Glomerular visceral epithelial cell (primary cell): ENCODE data around the gene TCFL5.
A peak's percentile ranks its signal among the peaks of the same experiment; 100 is the strongest.

Experiments used
- DNase-seq: peaks from one replicate; pipeline ENCODE4 v3.0.0-alpha.2; 2016; ENCODE audit errors: extremely low spot score

TCFL5 gene

DNA sequence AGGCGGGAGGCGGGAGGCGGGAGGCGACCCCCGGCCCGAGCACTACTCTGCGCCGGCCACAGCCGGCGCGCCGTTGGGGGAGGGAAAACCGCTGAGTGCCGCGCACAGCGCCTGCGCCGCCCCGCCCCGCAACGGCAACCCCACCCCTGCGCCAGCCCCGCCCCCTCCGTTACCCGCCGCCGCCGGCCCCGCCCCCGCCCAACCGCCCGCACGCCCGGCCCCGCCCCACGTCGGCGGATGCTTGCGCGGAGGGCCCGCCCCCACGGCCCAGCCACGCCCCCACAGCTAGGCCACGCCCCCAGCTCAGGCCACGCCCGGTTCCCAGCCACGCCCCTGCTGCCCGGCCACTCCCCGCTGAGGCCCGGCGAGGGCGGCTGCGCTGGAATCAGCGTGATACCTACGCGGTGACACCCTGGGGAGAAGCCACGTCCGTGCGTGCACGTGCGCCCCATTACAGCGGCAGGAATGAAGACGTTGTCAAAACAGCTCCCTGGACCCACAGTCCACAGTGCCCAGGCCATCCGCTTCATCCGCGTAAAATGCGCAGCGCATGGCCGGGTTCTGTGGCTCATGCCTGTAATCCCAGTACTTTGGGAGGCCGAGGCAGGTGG is at the start of gene TCFL5:
TCFL5 (minus strand) TSS at position 97 of the 611 bp plus-strand sequence. CDS start 152 bp downstream, outside the sequence.
- peak; percentile 93 for DNase-seq

DNA sequence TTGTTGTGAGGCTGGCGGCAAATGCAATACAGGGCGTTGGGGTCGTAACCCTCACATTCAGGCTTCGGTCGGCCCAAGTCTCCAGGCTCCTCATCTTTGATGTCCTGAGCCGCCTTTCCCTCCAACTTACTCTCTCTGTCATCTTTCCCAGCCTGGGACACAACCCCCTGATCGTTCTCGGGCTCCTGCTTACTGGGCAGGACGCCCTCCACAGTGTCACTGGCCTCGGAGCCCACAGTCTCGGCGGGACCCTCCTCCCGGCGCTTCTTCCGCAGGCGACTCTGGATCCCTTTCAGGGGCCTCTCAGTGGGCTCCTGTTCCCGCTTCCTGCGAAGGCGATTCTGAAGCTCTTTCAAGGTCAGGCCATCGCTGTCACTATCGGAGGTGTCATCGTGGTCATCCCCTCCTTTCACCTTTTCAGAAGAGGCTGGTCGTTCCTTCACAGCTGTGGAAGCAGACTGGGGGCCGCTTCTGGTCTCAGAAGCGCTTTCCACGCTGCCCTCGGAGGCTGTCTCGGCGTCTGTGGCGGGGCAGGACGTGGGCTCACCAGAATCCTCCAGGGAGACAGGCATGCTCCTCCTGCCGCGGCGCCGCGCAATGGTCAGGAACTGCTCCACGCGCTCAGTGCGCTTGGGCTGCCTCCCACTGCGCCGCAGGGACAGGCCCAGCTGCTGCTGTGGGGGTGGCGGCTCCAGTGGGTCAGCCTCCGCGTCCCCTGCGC is 49.3 kb upstream of the TCFL5 start:
- DNase-seq: no peak

- DNase-seq: no peak
Observed at GRCh38 chr20:62910217-62910766, 48.7 kb upstream of the TCFL5 start.

GRCh38 chr20:62908971-62909791 is 47.6 kb upstream of the TCFL5 start:
- no peak for DNase-seq

DNA sequence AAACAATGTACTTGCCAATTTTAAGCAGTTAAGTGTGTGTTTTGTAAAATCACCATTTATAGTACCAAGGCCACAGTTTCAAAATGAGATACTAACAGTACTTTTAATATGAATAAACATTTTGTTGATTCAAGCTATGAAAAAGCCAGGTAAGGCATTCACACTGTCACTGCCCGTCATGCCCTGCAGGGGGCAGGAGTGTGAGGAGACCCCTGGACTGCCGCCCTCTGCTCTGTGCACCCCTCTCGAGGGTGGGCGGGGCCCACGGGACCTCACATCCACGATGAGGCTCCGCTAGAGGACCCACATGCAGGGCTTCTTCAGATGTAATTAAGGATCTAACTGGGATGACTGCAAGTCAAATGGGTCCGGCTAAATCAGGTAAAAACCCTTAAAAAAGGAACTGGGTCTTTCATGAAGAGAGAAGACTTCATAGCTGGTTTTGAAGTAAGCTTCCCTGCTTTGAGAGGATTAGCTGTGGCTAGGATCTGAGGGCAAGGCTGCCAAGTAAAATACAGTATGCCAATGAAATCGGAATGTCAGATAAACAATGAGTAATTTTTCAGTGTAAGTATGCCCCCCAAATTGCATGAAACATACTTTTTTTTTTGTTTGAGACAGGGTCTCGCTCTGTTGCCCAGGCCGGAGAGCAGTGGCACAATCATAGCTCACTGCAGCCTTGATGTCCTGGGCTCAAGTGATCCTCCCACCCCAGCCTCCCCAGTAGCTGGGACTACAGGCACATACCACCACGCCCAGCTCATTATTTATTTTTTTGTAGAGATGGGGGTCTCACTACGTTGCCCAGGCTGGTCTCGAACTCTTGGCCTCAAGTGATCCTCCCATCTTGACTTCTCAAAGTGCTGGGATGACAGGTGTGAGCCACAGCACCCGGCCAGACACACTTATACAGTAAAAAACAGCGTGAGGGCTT is 46.0 kb upstream of the TCFL5 start:
- no peak for DNase-seq

DNA sequence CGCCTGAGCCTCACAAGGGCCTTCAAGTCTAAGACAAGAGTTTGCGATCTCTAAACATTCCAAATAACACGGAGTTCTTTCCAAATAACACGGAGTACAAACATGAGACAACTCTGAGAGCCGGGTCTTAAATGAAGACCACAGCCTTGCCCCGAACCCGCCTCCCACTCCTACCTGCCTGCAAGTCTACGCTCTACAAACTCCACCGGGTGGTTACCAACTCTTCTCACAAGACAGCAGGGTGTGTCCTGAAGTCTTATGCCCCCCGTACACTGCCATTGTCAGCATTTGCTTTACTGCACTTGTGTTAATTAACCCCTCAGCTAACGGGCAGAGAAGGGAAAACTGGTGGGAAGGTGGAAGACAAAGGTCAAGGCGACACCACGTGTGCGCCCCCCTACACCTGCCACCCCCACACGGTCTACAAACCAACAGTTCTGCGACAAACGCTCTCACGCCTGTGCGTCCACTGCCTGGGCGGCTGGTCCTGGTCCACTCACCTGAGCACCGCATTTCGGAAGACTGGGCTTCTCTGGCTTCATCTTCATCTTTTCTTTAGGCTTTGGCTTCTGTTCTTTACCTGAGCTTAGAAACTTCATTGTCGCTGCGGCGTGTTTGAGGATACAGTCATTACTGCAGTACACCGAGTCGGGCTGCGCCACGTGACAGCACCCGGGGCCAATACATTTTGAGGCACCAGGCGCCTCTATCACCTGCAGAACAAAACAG is 45.2 kb upstream of the TCFL5 start:
- DNase-seq: no peak

- no peak for DNase-seq
Observed at GRCh38 chr20:62906209-62906608, 44.6 kb upstream of the TCFL5 start.

DNA sequence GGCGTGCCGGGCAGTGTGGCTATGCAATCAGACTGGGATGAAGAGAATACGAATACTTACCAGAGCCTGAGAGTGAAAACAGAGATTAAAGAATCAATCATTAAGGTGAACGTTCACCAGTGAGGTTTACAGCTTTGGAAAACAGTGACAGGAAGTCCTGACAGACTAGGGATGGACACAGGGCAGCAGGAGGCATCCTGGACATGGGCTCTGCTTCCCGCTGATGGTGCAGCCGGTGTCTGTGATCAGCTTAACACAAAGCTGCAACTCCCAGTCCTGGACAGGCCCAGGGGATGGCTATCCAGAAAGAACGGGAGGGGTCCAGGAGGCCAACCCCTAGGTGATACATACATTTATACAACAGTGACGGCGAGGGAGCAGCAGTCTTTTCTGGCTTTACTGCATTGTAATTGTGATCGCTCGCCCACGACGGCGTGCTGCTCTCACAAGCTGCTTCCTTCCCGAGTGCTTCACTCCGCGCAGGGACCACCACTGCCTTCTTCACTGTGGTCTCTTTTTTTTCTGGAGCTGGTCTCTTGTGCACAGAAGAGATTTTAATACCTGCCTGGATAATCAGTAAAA is 44.0 kb upstream of the TCFL5 start:
- no peak for DNase-seq

- DNase-seq: peak; percentile 64
Observed at GRCh38 chr20:62902926-62903615, 41.4 kb upstream of the TCFL5 start.

- DNase-seq: no peak
Observed at GRCh38 chr20:62901891-62902290, 40.3 kb upstream of the TCFL5 start.

DNA sequence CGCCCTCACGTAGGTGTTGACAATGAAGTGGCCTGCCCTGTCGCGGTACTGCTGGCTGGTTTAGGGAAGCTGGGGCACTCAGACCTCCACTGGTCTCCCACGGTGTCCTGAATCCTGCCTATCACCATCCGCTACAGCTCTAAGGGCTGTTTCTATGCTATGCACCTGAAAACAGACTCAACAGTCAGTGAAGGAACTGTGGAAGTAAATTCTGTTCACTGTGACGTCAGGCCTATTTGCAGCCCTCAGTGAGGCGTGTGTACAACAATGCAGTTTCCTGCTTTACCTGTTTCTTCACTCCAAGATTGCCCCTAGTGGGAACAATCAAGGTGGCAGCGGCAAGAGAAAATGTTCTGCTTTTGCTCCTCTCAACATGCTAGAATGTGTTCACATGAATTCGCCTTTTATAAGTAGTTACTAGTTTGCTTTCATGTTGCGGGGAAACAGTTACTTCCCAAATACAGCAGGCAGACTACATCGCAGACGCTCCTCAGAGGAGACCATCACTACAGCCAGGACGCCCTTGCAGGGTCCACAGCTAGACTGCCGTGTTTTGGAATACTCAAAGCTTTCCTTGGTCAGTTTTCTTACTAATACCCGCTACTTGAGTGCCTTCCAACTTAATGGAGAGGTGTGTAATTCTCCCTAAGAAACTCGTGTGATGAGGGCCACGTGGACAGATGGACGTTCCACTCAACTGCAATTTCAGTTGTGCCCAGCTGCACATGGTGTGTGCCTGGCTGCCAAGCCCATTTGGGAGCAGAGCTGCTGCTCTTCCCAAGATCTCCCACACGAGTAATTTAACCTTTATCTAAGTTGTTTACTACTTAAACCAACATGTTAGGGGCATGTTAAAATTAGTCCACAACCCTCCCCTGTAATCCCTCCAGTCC is 39.3 kb upstream of the TCFL5 start:
- DNase-seq: no peak

GRCh38 chr20:62900052-62900691 is 38.5 kb upstream of the TCFL5 start:
- DNase-seq: peak; percentile 77

DNA sequence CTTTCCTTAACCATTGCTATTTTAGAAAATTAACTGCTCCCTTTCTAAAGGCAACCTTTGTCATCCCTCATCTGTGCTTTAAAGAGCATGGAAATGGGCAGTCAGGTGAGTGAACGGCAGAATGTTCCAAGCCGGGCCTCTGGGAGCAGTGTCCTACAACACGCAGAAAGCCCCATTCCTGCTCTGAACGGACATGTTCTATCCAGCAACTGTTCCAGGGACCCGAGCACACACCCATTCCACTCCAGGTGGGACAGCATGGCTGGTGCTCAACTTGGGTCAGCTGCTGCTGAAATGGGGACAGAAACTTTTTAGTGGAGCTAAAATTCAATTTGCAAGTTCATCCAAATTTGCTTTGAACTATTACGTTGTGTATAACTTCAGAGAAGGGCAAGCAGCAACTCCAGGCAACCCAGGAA is 38.0 kb upstream of the TCFL5 start:
- no peak for DNase-seq

DNA sequence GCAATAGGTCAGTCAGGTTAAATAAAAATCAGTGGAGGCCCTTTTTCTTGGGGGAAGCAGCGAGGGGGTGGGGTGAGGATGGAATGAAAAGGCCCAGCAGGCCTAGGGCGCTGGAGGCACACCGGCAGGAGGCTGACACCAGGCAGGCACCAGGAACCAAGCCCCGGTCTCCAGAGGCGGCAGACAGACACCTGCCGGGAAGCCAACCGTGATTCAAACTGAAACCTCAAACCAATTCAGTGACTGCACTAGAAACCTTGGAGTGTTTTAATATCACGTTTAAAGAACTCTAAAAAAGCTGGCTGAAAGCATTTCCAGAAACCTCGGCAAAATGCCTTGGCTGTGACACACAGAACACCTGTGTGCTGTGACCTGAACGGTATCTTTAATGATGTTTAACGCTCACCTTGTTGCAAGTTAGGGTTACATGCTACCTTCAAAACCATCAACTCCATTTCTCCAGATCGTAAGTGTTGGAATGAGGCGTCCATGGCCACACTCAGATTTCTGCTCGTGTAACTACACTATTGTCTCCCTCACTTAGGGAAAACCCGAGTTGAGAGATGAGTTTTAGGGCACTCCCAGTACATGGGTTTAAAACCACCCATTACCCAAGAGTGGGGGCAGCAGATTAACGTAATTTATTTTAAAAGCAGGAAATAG is 37.5 kb upstream of the TCFL5 start:
- DNase-seq: no peak

DNA sequence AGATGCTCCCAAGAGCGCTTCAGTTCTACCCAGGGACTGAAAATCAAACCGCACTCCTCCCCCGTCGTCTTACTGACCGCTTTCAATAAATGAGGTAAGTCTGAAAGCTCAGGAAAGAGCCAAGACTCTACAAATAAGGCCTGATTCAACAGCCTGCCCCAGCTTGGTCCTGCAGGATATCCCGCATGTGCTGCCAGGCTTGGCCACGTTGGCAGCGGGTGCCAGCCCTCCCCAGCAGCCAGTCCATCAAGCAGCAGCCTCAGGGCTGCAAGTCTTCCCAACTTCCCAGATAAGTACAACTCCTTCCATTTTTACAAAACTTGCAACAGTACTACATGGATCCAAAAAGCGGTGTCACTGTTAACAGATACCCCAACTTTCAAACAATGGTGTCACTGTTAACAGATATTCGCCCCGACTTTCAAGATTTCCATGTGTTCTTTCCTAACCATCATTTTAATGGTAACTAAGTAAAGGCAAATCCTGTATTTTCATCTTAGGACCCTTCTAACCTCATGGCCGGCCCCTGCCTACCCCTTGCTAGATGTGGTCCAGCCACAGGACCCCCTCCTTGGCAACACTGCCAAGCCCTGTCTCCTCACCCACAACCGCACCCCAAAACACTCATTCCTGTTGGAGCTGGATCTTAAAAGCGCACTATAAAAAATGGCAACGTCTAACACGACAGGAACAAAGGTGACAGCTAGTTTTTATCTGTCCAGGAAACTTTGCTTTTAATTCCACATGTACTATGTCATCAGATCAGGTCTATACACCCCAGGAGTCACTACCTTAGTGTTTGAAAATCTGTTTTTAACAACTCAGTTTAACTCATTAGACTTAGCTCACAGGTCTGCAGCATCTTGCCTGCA is 36.7 kb upstream of the TCFL5 start:
- DNase-seq: no peak

DNA sequence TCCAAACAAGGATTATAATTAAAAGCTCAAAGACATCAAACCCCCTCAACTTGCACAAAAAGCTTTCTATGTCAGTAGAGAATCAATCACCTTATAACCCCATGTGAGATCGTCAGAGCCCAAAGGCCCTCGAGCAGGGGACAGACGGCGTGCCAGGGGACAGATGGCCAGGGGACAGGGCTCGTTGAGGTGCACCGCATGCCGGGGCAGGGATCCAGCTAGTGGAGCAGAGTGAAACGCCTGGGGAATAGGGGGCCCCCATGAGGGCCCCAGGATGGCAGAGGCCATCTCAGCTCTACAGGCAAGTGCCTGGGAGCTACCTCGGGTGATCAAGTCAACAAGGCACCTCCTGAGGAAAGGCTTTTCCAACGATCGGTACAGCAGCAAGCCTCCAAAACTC is 36.0 kb upstream of the TCFL5 start:
- no peak for DNase-seq

DNA sequence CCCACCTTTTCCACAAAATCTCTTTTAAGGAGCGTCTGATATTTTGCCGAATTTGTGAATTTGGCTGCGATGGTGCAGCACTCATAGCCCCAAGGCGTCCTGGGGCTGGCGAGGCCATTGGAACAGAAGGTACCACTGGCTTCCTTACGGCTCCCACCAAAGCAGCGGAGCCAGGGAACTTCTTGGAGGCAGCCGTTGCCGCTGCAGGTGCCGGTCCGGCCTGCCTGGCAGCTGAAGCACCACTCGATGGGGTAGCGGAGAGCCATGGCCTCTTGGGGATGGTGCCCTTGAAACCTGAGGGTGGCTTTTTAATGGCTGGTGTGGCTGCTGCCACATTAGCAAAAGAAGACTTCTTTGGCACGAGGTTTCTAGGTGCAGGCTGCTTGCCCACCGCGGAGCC is 34.9 kb upstream of the TCFL5 start:
- no peak for DNase-seq
